Measurements from ENCODE around the gene UNC13A.

Gene UNC13A

GRCh38 chr19:17711851-17712250, 23.7 kb upstream of the UNC13A start:
- DNase-seq (ENCODE audit: low read depth in 2 of 3, low spot score in 1 of 3) = no peak

- no peak for DNase-seq (ENCODE audit: low read depth in 2 of 3, low spot score in 1 of 3)
Observed at GRCh38 chr19:17706750-17707181, 18.6 kb upstream of the UNC13A start.

GRCh38 chr19:17703824-17704463, 15.8 kb upstream of the UNC13A start:
- peak; percentile 54 to 73 (median 60) for DNase-seq (ENCODE audit: low read depth in 2 of 3, low spot score in 1 of 3)

- no peak for DNase-seq (ENCODE audit: low read depth in 2 of 3, low spot score in 1 of 3)
Observed at GRCh38 chr19:17695198-17695597, 7.0 kb upstream of the UNC13A start.

- DNase-seq (ENCODE audit: low read depth in 2 of 3, low spot score in 1 of 3) = no peak
Observed at GRCh38 chr19:17692566-17692965, 4.4 kb upstream of the UNC13A start.

- DNase-seq (ENCODE audit: low read depth in 2 of 3, low spot score in 1 of 3) = no peak
Observed at GRCh38 chr19:17688853-17689595, 870 bp upstream of the UNC13A start.

- no peak for DNase-seq (ENCODE audit: low read depth in 2 of 3, low spot score in 1 of 3)
Observed at GRCh38 chr19:17687141-17687856, 855 bp downstream of the UNC13A start.

GRCh38 chr19:17686592-17687024, 1.5 kb downstream of the UNC13A start:
- DNase-seq (ENCODE audit: low read depth in 2 of 3, low spot score in 1 of 3) = no peak

- DNase-seq (ENCODE audit: low read depth in 2 of 3, low spot score in 1 of 3) = no peak
Observed at GRCh38 chr19:17686023-17686521, 2.1 kb downstream of the UNC13A start.

GRCh38 chr19:17685451-17686022, 2.6 kb downstream of the UNC13A start:
- DNase-seq (ENCODE audit: low read depth in 2 of 3, low spot score in 1 of 3) = no peak

- DNase-seq (ENCODE audit: low read depth in 2 of 3, low spot score in 1 of 3) = no peak
Observed at GRCh38 chr19:17684256-17684655, 3.9 kb downstream of the UNC13A start.

- no peak for DNase-seq (ENCODE audit: low read depth in 2 of 3, low spot score in 1 of 3)
Observed at GRCh38 chr19:17683078-17683477, 5.1 kb downstream of the UNC13A start.

- no peak for DNase-seq (ENCODE audit: low read depth in 2 of 3, low spot score in 1 of 3)
Observed at GRCh38 chr19:17682273-17682672, 5.9 kb downstream of the UNC13A start.

GRCh38 chr19:17681505-17682125, 6.5 kb downstream of the UNC13A start:
- DNase-seq (ENCODE audit: low read depth in 2 of 3, low spot score in 1 of 3) = peak in 1 of 3 donors; percentile 12

- peak in 2 of 3 donors; percentile 15 for DNase-seq (ENCODE audit: low read depth in 2 of 3, low spot score in 1 of 3)
Observed at GRCh38 chr19:17680230-17680722, 7.9 kb downstream of the UNC13A start.

GRCh38 chr19:17679526-17680229, 8.5 kb downstream of the UNC13A start:
- no peak for DNase-seq (ENCODE audit: low read depth in 2 of 3, low spot score in 1 of 3)

GRCh38 chr19:17678836-17679235, 9.3 kb downstream of the UNC13A start:
- no peak for DNase-seq (ENCODE audit: low read depth in 2 of 3, low spot score in 1 of 3)

GRCh38 chr19:17677002-17677401, 11.2 kb downstream of the UNC13A start:
- DNase-seq (ENCODE audit: low read depth in 2 of 3, low spot score in 1 of 3) = no peak

GRCh38 chr19:17676295-17676694, 11.9 kb downstream of the UNC13A start:
- no peak for DNase-seq (ENCODE audit: low read depth in 2 of 3, low spot score in 1 of 3)
